ENCODE data around the gene PCYOX1L.

Gene PCYOX1L

GRCh38 chr5:149341876-149342275 lies 16.0 kb upstream of the PCYOX1L start:
- no peak overlapping the region for H3K9ac ChIP-seq (ENCODE audit: low read depth, low read length)
- H3K4me1 ChIP-seq (ENCODE audit: control insufficient read depth, insufficient read depth, low read length), result peaks cover 17% of the 10 kb centered on the region
- no peak overlapping the region for H3K4me2 ChIP-seq (ENCODE audit: low read length)
- H3K27me3 ChIP-seq (ENCODE audit: control insufficient read depth, insufficient read depth, low read length), result no peaks in the 10 kb centered on the region
- H3K4me3 ChIP-seq (ENCODE audit: low read length), result no peak overlapping the region
- H3K36me3 ChIP-seq (ENCODE audit: insufficient read depth, low read length), result no peaks in the 10 kb centered on the region
- H3K9me3 ChIP-seq (replicated peaks; ENCODE audit: low read length), result no peaks in the 10 kb centered on the region

- Histone ChIP-seq H3K4me2 (ENCODE audit: low read length) (peak overlapping the region; percentile 85), H3K4me3 (ENCODE audit: low read length) (peak overlapping the region; percentile 98), H3K4me1 (ENCODE audit: control insufficient read depth, insufficient read depth, low read length) (peaks cover 15% of the 10 kb centered on the region), H3K27me3 (ENCODE audit: control insufficient read depth, insufficient read depth, low read length) (no peaks in the 10 kb centered on the region), H3K9me3 (replicated peaks; ENCODE audit: low read length) (no peaks in the 10 kb centered on the region), H3K9ac (ENCODE audit: low read depth, low read length) (peak overlapping the region; percentile 94), H3K36me3 (ENCODE audit: insufficient read depth, low read length) (peaks cover 22% of the 10 kb centered on the region)
These were observed 13.7 kb upstream of the PCYOX1L start for GRCh38 chr5:149344151-149344550.

GRCh38 chr5:149345147-149345891 lies 12.5 kb upstream of the PCYOX1L start, which contains the start of gene GRPEL2:
Gene GRPEL2, plus strand, starts transcription at chr5:149345499. Its CDS starts 41 bp downstream, at chr5:149345540.
- H3K27me3 ChIP-seq (ENCODE audit: control insufficient read depth, insufficient read depth, low read length), result no peaks in the 10 kb centered on the region
- H3K9ac ChIP-seq (ENCODE audit: low read depth, low read length), result peak within 1 kb of the TSS; percentile 94
- peaks cover 15% of the 10 kb centered on the region for H3K4me1 ChIP-seq (ENCODE audit: control insufficient read depth, insufficient read depth, low read length)
- H3K4me3 ChIP-seq (ENCODE audit: low read length), result peak within 1 kb of the TSS; percentile 98
- H3K4me2 ChIP-seq (ENCODE audit: low read length), result peak within 1 kb of the TSS; percentile 85
- H3K9me3 ChIP-seq (replicated peaks; ENCODE audit: low read length), result no peaks in the 10 kb centered on the region
- peaks cover 34% of the 10 kb centered on the region for H3K36me3 ChIP-seq (ENCODE audit: insufficient read depth, low read length)

- Histone ChIP-seq H3K36me3 (ENCODE audit: insufficient read depth, low read length) (peaks cover 39% of the 10 kb centered on the region), H3K27me3 (ENCODE audit: control insufficient read depth, insufficient read depth, low read length) (no peaks in the 10 kb centered on the region), H3K4me1 (ENCODE audit: control insufficient read depth, insufficient read depth, low read length) (peaks cover 15% of the 10 kb centered on the region), H3K4me3 (ENCODE audit: low read length) (peak overlapping the region; percentile 98), H3K4me2 (ENCODE audit: low read length) (peak overlapping the region; percentile 85), H3K9me3 (replicated peaks; ENCODE audit: low read length) (no peaks in the 10 kb centered on the region), H3K9ac (ENCODE audit: low read depth, low read length) (peak overlapping the region; percentile 94)
These were observed 12.0 kb upstream of the PCYOX1L start for GRCh38 chr5:149345892-149346222.

GRCh38 chr5:149348518-149348917 lies 9.3 kb upstream of the PCYOX1L start:
- H3K36me3 ChIP-seq (ENCODE audit: insufficient read depth, low read length), result peaks cover 64% of the 10 kb centered on the region
- no peak overlapping the region for H3K9ac ChIP-seq (ENCODE audit: low read depth, low read length)
- H3K4me1 ChIP-seq (ENCODE audit: control insufficient read depth, insufficient read depth, low read length), result peaks cover 15% of the 10 kb centered on the region
- H3K9me3 ChIP-seq (replicated peaks; ENCODE audit: low read length), result no peaks in the 10 kb centered on the region
- H3K4me2 ChIP-seq (ENCODE audit: low read length), result no peak overlapping the region
- no peak overlapping the region for H3K4me3 ChIP-seq (ENCODE audit: low read length)
- H3K27me3 ChIP-seq (ENCODE audit: control insufficient read depth, insufficient read depth, low read length), result no peaks in the 10 kb centered on the region

- Histone ChIP-seq H3K9me3 (replicated peaks; ENCODE audit: low read length) (no peaks in the 10 kb centered on the region), H3K27me3 (ENCODE audit: control insufficient read depth, insufficient read depth, low read length) (no peaks in the 10 kb centered on the region), H3K4me2 (ENCODE audit: low read length) (no peak overlapping the region), H3K36me3 (ENCODE audit: insufficient read depth, low read length) (peaks cover 73% of the 10 kb centered on the region), H3K4me1 (ENCODE audit: control insufficient read depth, insufficient read depth, low read length) (peaks cover 15% of the 10 kb centered on the region), H3K4me3 (ENCODE audit: low read length) (no peak overlapping the region), H3K9ac (ENCODE audit: low read depth, low read length) (no peak overlapping the region)
These were observed 8.5 kb upstream of the PCYOX1L start for GRCh38 chr5:149349382-149349781.

GRCh38 chr5:149352169-149352568 lies 5.7 kb upstream of the PCYOX1L start:
- H3K9me3 ChIP-seq (replicated peaks; ENCODE audit: low read length), result no peaks in the 10 kb centered on the region
- no peak overlapping the region for H3K9ac ChIP-seq (ENCODE audit: low read depth, low read length)
- H3K4me1 ChIP-seq (ENCODE audit: control insufficient read depth, insufficient read depth, low read length), result peaks cover 8% of the 10 kb centered on the region
- H3K36me3 ChIP-seq (ENCODE audit: insufficient read depth, low read length), result peaks cover 77% of the 10 kb centered on the region
- H3K4me2 ChIP-seq (ENCODE audit: low read length), result no peak overlapping the region
- H3K4me3 ChIP-seq (ENCODE audit: low read length), result no peak overlapping the region
- H3K27me3 ChIP-seq (ENCODE audit: control insufficient read depth, insufficient read depth, low read length), result no peaks in the 10 kb centered on the region

- Histone ChIP-seq H3K4me2 (ENCODE audit: low read length) (no peak overlapping the region), H3K9ac (ENCODE audit: low read depth, low read length) (no peak overlapping the region), H3K36me3 (ENCODE audit: insufficient read depth, low read length) (peaks cover 60% of the 10 kb centered on the region), H3K4me3 (ENCODE audit: low read length) (no peak overlapping the region), H3K27me3 (ENCODE audit: control insufficient read depth, insufficient read depth, low read length) (no peaks in the 10 kb centered on the region), H3K4me1 (ENCODE audit: control insufficient read depth, insufficient read depth, low read length) (peaks cover 10% of the 10 kb centered on the region), H3K9me3 (replicated peaks; ENCODE audit: low read length) (no peaks in the 10 kb centered on the region)
These were observed 3.9 kb upstream of the PCYOX1L start for GRCh38 chr5:149353911-149354310.

- Histone ChIP-seq H3K4me3 (ENCODE audit: low read length) (no peak overlapping the region), H3K9ac (ENCODE audit: low read depth, low read length) (no peak overlapping the region), H3K27me3 (ENCODE audit: control insufficient read depth, insufficient read depth, low read length) (no peaks in the 10 kb centered on the region), H3K9me3 (replicated peaks; ENCODE audit: low read length) (no peaks in the 10 kb centered on the region), H3K4me2 (ENCODE audit: low read length) (no peak overlapping the region), H3K36me3 (ENCODE audit: insufficient read depth, low read length) (peaks cover 42% of the 10 kb centered on the region), H3K4me1 (ENCODE audit: control insufficient read depth, insufficient read depth, low read length) (peaks cover 10% of the 10 kb centered on the region)
These were observed 2.2 kb upstream of the PCYOX1L start for GRCh38 chr5:149355688-149356087.

GRCh38 chr5:149356391-149356790 lies 1.5 kb upstream of the PCYOX1L start:
- Histone ChIP-seq H3K9ac (ENCODE audit: low read depth, low read length) (no peak overlapping the region), H3K4me3 (ENCODE audit: low read length) (no peak overlapping the region), H3K36me3 (ENCODE audit: insufficient read depth, low read length) (peaks cover 35% of the 10 kb centered on the region), H3K27me3 (ENCODE audit: control insufficient read depth, insufficient read depth, low read length) (no peaks in the 10 kb centered on the region), H3K4me2 (ENCODE audit: low read length) (no peak overlapping the region), H3K9me3 (replicated peaks; ENCODE audit: low read length) (no peaks in the 10 kb centered on the region), H3K4me1 (ENCODE audit: control insufficient read depth, insufficient read depth, low read length) (peaks cover 10% of the 10 kb centered on the region)

- peak overlapping the region; percentile 83 for H3K9ac ChIP-seq (ENCODE audit: low read depth, low read length)
- H3K36me3 ChIP-seq (ENCODE audit: insufficient read depth, low read length), result peaks cover 17% of the 10 kb centered on the region
- H3K4me2 ChIP-seq (ENCODE audit: low read length), result peak overlapping the region; percentile 95
- H3K9me3 ChIP-seq (replicated peaks; ENCODE audit: low read length), result no peaks in the 10 kb centered on the region
- H3K27me3 ChIP-seq (ENCODE audit: control insufficient read depth, insufficient read depth, low read length), result no peaks in the 10 kb centered on the region
- H3K4me1 ChIP-seq (ENCODE audit: control insufficient read depth, insufficient read depth, low read length), result peaks cover 10% of the 10 kb centered on the region
- H3K4me3 ChIP-seq (ENCODE audit: low read length), result peak overlapping the region; percentile 87
These were observed 427 bp downstream of the PCYOX1L start for GRCh38 chr5:149358294-149358651.

- Histone ChIP-seq H3K4me1 (ENCODE audit: control insufficient read depth, insufficient read depth, low read length) (peaks cover 10% of the 10 kb centered on the region), H3K9ac (ENCODE audit: low read depth, low read length) (no peak overlapping the region), H3K27me3 (ENCODE audit: control insufficient read depth, insufficient read depth, low read length) (no peaks in the 10 kb centered on the region), H3K4me2 (ENCODE audit: low read length) (peak overlapping the region; percentile 95), H3K4me3 (ENCODE audit: low read length) (no peak overlapping the region), H3K36me3 (ENCODE audit: insufficient read depth, low read length) (peaks cover 10% of the 10 kb centered on the region), H3K9me3 (replicated peaks; ENCODE audit: low read length) (no peaks in the 10 kb centered on the region)
These were observed 1.1 kb downstream of the PCYOX1L start for GRCh38 chr5:149358868-149359495.

Measured in skeletal muscle satellite cell (primary cell).